HG02885 (cell line): ENCODE data around the gene PSMB3.
A peak's percentile ranks its signal among the peaks of the same experiment; 100 is the strongest.
"Not testable (repeated sequence)": the region's sequence is repeated elsewhere in the genome, so short reads cannot be mapped to it uniquely, and the experiment has no call there.

ENCODE experiments used
- ATAC-seq: cut with Tn5 transposase; IDR thresholded peaks from one replicate; pipeline ENCODE4 v1.9.1; 2021; ENCODE audit warnings: mild to moderate bottlenecking; ENCODE audit not compliant: unreplicated experiment, poor library complexity

Gene PSMB3

GRCh38 chr17:38715216-38715943, 37.2 kb upstream of the PSMB3 start:
- ATAC-seq = no peak

GRCh38 chr17:38716368-38717005, 36.1 kb upstream of the PSMB3 start:
- no peak for ATAC-seq

GRCh38 chr17:38717139-38717745, 35.3 kb upstream of the PSMB3 start:
- no peak for ATAC-seq

GRCh38 chr17:38719289-38719942, 33.1 kb upstream of the PSMB3 start:
- no peak for ATAC-seq

- ATAC-seq = no peak
Measured at GRCh38 chr17:38719943-38720641, 32.4 kb upstream of the PSMB3 start.

GRCh38 chr17:38720941-38721340, 31.6 kb upstream of the PSMB3 start:
- no peak for ATAC-seq

- no peak for ATAC-seq
Measured at GRCh38 chr17:38721802-38722201, 30.7 kb upstream of the PSMB3 start.

- ATAC-seq = no peak
Measured at GRCh38 chr17:38724337-38724988, 28.1 kb upstream of the PSMB3 start.

- ATAC-seq = no peak
Measured at GRCh38 chr17:38725066-38725465, 27.5 kb upstream of the PSMB3 start.

- not testable (repeated sequence) for ATAC-seq
Measured at GRCh38 chr17:38726145-38726544, 26.4 kb upstream of the PSMB3 start.

- ATAC-seq = no peak
Measured at GRCh38 chr17:38727736-38728135, 24.8 kb upstream of the PSMB3 start.

- ATAC-seq = no peak
Measured at GRCh38 chr17:38728290-38728831, 24.2 kb upstream of the PSMB3 start.

GRCh38 chr17:38729368-38729885, 23.1 kb upstream of the PSMB3 start:
- ATAC-seq = no peak

GRCh38 chr17:38729886-38730525, 22.5 kb upstream of the PSMB3 start, which contains the start of gene CISD3:
TSS of gene CISD3 (plus strand) at chr17:38730341. CDS start at chr17:38730359, 18 bp downstream.
- peak; percentile 82 for ATAC-seq

- no peak for ATAC-seq
Measured at GRCh38 chr17:38730526-38731379, 21.8 kb upstream of the PSMB3 start.

- no peak for ATAC-seq
Measured at GRCh38 chr17:38731526-38732294, 20.8 kb upstream of the PSMB3 start.
